Lower leg skin (tissue), 4 donors: Measurements from ENCODE around the gene ZNF813. TPM values are rescaled to one million over a fixed set of nuclear protein-coding genes. Genes with fewer than 3 reads are reported as not detected.

Experiments used
- DNase-seq, 2 donors: peaks; one replicate each; pipeline ENCODE4 v3.0.0-alpha.2; 2019; ENCODE audit warnings: low spot score in 2 of 2
- H3K4me3 ChIP-seq: fragments of 200-600 bp; sonication (generic); 2 replicates; pipeline ENCODE4 v1.5.1; 2017; ENCODE audit warnings: mild to moderate bottlenecking, low read depth; ENCODE audit not compliant: poor library complexity, severe bottlenecking
- POLR2A ChIP-seq, 2 donors: fragments of 450-650 bp; IDR thresholded peaks; one replicate each; pipeline ENCODE4 v1.6.1; 2016 to 2017; ENCODE audit warnings: antibody characterized with exemption in 2 of 2, mild to moderate bottlenecking in 1 of 2, moderate library complexity in 1 of 2
- WGBS, 2 donors: methylation state at CpG; one replicate each; pipeline ENCODE4 v1.1.5; 2018; 5-methylcytosine and 5-hydroxymethylcytosine counted together
- intact Hi-C: fragments of 100-400 bp; cut with DNase I; formaldehyde crosslinking; loops from one replicate; pipeline ENCODE4 v1.15.0; 2023; ENCODE audit warnings: low total_unique reads
- total RNA-seq, 4 donors: library from RNA; depleted of rRNA; stranded (reverse); fragments of >200 nt; gene quantifications; one replicate each; pipeline ENCODE4 v1.1.0, GENCODE V29; 2016
- TF ChIP-seq, protein P1 (sequence below), 3 donors: fragments of 450-650 bp; IDR thresholded peaks; one replicate each; pipeline ENCODE4 v1.5.1; 2016; ENCODE audit warnings: antibody characterized with exemption in 3 of 3, mild to moderate bottlenecking in 3 of 3, moderate library complexity in 2 of 3

Gene ZNF813
- total RNA-seq, 4 donors from 2014 or later = 1.5 to 5.9 (median 3.4) TPM

DNA sequence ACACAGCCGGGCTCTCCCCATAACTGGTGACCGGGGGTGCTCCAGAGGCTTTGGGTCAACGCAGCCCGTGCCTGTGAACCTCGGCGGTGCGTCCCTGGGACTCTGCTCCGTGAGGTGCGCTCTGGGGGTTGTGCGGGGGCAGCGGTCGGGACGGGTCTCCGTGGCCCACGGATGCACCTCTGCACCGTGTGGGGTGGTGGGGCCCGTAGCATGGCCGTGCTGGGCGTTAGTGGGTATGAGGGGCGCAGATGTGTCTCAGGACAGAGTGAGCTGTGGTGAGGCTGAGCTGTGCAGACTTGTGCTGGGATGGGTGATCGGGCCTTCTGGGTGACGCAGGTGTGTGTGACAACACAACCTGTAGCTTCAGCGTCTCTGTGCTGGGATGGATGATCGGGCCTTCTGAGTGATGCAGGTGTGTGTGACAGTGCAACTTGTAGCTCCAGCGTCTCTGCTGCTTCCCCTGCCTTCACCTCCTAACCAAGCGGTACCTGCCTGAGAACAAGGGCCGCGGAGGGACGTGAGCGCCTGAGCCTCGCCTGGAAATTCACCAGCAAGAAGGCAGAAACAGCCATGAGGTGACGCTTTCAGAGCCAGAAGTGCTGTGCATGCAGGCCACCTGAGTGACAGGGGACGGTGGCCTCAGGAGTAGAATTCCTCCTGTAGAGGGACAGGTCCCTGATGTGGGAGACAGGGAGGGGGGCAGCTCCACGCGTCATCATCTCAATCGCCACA is 71.0 kb downstream of the ZNF813 start:
- peak in 1 of 2 donors; percentile 87 for DNase-seq
- peak overlapping the region; percentile 70 for H3K4me3 ChIP-seq
- intact Hi-C loops = no loop called here
- no peak for TF ChIP-seq POLR2A (IDR thresholded peaks at IDR 0.05)
- TF ChIP-seq, protein P1, sequence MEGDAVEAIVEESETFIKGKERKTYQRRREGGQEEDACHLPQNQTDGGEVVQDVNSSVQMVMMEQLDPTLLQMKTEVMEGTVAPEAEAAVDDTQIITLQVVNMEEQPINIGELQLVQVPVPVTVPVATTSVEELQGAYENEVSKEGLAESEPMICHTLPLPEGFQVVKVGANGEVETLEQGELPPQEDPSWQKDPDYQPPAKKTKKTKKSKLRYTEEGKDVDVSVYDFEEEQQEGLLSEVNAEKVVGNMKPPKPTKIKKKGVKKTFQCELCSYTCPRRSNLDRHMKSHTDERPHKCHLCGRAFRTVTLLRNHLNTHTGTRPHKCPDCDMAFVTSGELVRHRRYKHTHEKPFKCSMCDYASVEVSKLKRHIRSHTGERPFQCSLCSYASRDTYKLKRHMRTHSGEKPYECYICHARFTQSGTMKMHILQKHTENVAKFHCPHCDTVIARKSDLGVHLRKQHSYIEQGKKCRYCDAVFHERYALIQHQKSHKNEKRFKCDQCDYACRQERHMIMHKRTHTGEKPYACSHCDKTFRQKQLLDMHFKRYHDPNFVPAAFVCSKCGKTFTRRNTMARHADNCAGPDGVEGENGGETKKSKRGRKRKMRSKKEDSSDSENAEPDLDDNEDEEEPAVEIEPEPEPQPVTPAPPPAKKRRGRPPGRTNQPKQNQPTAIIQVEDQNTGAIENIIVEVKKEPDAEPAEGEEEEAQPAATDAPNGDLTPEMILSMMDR (IDR thresholded peaks at IDR 0.05) = no peak
- WGBS, 2 donors = 45 to 54% methylated on average over 22 to 32 of the region's 36 CpGs

DNA sequence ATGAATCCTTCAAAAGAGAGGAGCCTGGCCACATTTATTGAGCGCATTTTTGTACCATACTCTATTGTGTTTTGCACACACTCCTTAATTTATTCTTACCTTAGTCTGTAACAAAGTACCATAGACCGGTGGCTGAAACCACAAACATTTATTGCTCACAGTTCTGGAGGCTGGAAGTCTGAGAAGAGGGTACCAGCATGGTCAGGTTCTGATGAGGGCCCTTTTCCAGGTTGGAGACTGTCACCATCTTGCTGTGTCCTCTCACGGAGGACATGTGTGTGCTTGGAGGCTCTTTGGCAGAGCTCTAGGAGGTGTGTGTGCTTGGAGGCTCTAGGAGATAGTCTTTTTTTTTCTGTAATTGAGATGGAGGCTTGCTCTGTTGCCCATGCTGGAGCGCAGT is 72.6 kb downstream of the ZNF813 start:
- intact Hi-C loops = no loop called here

DNA sequence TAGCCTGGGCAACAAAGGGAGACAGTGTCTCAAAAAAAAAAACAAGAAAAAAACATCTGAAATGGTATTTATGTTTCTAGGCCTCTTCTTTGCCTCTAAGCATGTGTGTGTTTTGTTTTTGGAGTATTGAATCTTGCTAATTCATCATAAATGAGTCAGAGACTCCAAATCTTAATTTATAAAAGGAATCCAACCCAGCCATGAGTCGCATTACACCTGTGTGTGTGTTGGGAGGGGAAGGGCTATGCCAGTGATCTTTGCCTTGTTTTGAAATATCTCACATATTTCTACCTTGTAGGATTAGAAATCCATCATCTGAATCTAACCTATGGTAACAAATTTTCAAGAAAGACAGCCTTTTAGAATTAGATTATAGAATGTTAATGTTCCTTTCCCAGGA is 74.4 kb downstream of the ZNF813 start:
- no peak for TF ChIP-seq POLR2A (IDR thresholded peaks at IDR 0.05)
- TF ChIP-seq, protein P1 (IDR thresholded peaks at IDR 0.05) = no peak
- WGBS, 2 donors = 75 to 88% methylated on average over 1 of the region's 1 CpG
- H3K4me3 ChIP-seq = no peak overlapping the region
- no peak for DNase-seq
- intact Hi-C loops = no loop called here

More for the DNA sequence above, 72.6 kb downstream of the ZNF813 start:
- WGBS, 2 donors = 61 to 69% methylated on average over 4 of the region's 4 CpGs
- no peak for TF ChIP-seq POLR2A (IDR thresholded peaks at IDR 0.05)
- TF ChIP-seq, protein P1 (IDR thresholded peaks at IDR 0.05) = no peak
- no peak for DNase-seq
- H3K4me3 ChIP-seq = no peak overlapping the region

DNA sequence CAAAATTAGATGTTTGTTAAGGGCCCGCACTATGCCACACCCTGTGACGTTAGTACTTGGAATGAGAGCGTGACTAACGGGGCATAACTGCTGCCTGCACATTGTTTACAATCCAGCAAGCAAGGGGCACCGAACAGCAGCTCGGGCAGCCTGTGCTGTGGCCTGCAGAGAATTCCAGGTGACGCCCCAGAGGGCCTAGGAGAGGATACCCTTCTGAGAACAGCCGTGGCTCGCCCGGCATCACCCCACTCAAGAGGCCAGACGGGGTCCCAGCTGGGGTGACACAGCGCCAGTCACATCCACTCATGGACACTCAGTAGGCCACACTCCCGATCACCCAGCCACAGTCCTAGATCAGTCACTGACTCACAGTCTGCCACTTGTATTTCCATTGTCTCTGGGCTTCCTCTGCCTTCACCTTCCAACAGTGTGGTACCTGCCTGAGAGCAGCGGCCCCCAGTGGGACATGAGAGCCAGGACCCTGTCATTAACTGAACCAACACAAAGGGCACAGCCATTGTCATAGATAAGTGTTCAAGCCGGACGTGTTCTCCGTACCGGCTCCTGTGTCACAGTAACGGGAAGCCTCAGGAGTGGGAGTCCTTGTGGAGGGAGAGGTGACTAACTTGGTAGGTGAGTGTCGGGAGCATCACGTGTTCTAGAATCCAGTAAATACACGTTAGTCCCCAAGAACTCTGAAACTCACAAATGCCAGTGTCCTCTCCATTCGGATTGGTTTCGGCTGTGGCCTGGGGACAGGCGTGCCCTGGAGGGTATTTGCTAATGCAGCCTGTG is 77.9 kb downstream of the ZNF813 start:
- 80 to 84% methylated on average over 23 to 25 of the region's 25 CpGs for WGBS, 2 donors

More for the DNA sequence above, 77.9 kb downstream of the ZNF813 start:
- intact Hi-C loops = no loop called here
- TF ChIP-seq POLR2A (IDR thresholded peaks at IDR 0.05) = no peak
- TF ChIP-seq, protein P1 (IDR thresholded peaks at IDR 0.05) = no peak
- H3K4me3 ChIP-seq = no peak overlapping the region
- no peak for DNase-seq

Other genes starting within 250 kb of the ZNF813 start
- gene ZNF677, start 212.9 kb upstream of the ZNF813 start, total RNA-seq = 10 to 100 TPM; 11.5 to 21.0 (median 17.8) TPM
- gene VN1R2, start 209.4 kb upstream of the ZNF813 start, total RNA-seq = not detected
- gene VN1R4, start 200.0 kb upstream of the ZNF813 start, total RNA-seq = not detected
- 1 to 10 TPM; 4.7 to 7.9 (median 7.0) TPM for gene ZNF845, start 134.0 kb upstream of the ZNF813 start, total RNA-seq
- gene ZNF525, start 102.0 kb upstream of the ZNF813 start, total RNA-seq = 10 to 100 TPM in 2 of 4 donors, 1 to 10 TPM in 2; 6.5 to 13.1 (median 10.1) TPM
- 10 to 100 TPM in 1 of 4 donors, 1 to 10 TPM in 3; 8.3 to 11.6 (median 9.1) TPM for gene ZNF765, start 72.6 kb upstream of the ZNF813 start, total RNA-seq
- gene ZNF761, start 35.7 kb upstream of the ZNF813 start, total RNA-seq = 1 to 10 TPM; 7.1 to 9.9 (median 8.9) TPM
- 10 to 100 TPM; 17.6 to 28.0 (median 24.0) TPM for gene ZNF331, start 70.4 kb downstream of the ZNF813 start, total RNA-seq
- gene DPRX, start 164.3 kb downstream of the ZNF813 start, total RNA-seq = not detected